HL-60 (cell line): ENCODE data around the gene SMC6.

Source experiments
- TF ChIP-seq, protein P1 (sequence below): IDR thresholded peaks from one replicate; pipeline ENCODE4 v1.5.1; 2011; ENCODE audit warnings: low read length, control low read depth, inconsistent platforms; ENCODE audit not compliant: insufficient read depth
- TF ChIP-seq, protein P2 (sequence below): IDR thresholded peaks from 2 replicates; pipeline ENCODE4 v1.6.1; 2012; ENCODE audit warnings: low read depth; ENCODE audit not compliant: insufficient replicate concordance

DNA sequence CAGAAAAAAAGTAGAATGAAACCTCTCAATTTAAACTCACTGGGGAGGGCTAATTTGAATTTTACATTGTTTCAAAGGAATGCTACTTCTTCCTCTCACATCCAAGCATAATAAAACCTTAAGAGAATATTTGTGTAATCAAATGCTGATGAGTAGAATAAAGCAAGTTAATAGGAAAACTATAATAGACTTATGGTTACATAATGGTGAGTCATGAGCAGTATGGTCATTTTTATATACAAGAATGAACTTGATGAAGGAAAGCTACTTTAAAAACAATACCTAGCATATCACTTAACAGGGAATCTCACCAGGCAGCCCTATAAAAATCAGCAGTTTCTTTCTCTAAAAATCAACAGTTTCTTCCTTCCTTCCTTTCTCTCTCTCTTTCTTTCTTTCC, 132.8 kb downstream of the SMC6 start:
- TF ChIP-seq, protein P1, sequence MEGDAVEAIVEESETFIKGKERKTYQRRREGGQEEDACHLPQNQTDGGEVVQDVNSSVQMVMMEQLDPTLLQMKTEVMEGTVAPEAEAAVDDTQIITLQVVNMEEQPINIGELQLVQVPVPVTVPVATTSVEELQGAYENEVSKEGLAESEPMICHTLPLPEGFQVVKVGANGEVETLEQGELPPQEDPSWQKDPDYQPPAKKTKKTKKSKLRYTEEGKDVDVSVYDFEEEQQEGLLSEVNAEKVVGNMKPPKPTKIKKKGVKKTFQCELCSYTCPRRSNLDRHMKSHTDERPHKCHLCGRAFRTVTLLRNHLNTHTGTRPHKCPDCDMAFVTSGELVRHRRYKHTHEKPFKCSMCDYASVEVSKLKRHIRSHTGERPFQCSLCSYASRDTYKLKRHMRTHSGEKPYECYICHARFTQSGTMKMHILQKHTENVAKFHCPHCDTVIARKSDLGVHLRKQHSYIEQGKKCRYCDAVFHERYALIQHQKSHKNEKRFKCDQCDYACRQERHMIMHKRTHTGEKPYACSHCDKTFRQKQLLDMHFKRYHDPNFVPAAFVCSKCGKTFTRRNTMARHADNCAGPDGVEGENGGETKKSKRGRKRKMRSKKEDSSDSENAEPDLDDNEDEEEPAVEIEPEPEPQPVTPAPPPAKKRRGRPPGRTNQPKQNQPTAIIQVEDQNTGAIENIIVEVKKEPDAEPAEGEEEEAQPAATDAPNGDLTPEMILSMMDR: no peak
- TF ChIP-seq, protein P2, sequence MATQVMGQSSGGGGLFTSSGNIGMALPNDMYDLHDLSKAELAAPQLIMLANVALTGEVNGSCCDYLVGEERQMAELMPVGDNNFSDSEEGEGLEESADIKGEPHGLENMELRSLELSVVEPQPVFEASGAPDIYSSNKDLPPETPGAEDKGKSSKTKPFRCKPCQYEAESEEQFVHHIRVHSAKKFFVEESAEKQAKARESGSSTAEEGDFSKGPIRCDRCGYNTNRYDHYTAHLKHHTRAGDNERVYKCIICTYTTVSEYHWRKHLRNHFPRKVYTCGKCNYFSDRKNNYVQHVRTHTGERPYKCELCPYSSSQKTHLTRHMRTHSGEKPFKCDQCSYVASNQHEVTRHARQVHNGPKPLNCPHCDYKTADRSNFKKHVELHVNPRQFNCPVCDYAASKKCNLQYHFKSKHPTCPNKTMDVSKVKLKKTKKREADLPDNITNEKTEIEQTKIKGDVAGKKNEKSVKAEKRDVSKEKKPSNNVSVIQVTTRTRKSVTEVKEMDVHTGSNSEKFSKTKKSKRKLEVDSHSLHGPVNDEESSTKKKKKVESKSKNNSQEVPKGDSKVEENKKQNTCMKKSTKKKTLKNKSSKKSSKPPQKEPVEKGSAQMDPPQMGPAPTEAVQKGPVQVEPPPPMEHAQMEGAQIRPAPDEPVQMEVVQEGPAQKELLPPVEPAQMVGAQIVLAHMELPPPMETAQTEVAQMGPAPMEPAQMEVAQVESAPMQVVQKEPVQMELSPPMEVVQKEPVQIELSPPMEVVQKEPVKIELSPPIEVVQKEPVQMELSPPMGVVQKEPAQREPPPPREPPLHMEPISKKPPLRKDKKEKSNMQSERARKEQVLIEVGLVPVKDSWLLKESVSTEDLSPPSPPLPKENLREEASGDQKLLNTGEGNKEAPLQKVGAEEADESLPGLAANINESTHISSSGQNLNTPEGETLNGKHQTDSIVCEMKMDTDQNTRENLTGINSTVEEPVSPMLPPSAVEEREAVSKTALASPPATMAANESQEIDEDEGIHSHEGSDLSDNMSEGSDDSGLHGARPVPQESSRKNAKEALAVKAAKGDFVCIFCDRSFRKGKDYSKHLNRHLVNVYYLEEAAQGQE: no peak
